Stimulated activated effector memory CD8-positive, alpha-beta T cell treated with anti-CD3 and anti-CD28 coated beads, Interleukin-12 subunit alpha, Interleukin-12 subunit beta, amount 100 ng/mL, for 72 hours (primary cell): ENCODE results near the gene MAS1L.
"Not testable (repeated sequence)": the region's sequence is repeated elsewhere in the genome, so short reads cannot be mapped to it uniquely, and the experiment has no call there.

Experiments used
- ATAC-seq: fragments of 150-1000 bp; cut with Tn5 transposase; 2 replicates; pipeline ENCODE4 v1.10.0; 2021
- DNase-seq, 2 donors: peaks; one replicate each; pipeline ENCODE4 v3.0.0; 2021 to 2022; ENCODE audit warnings: low spot score in 2 of 2
- H3K27ac Mint-ChIP-seq: one replicate; pipeline ENCODE4 v1.8.0; 2022; ENCODE audit warnings: mild to moderate bottlenecking, mixed read lengths
- H3K36me3 Mint-ChIP-seq: one replicate; pipeline ENCODE4 v1.8.0; 2022; ENCODE audit warnings: mild to moderate bottlenecking, mixed read lengths
- H3K4me1 Mint-ChIP-seq: one replicate; pipeline ENCODE4 v1.8.0; 2022; ENCODE audit warnings: mixed read lengths
- H3K4me3 Mint-ChIP-seq: one replicate; pipeline ENCODE4 v1.8.0; 2022; ENCODE audit warnings: mild to moderate bottlenecking, mixed read lengths
- H3K9me3 Mint-ChIP-seq: one replicate; pipeline ENCODE4 v1.8.0; 2022; ENCODE audit warnings: mixed read lengths

MAS1L gene

GRCh38 chr6:29478740-29479139, 9.0 kb downstream of the MAS1L start:
- ATAC-seq, result no peak
- Mint-ChIP-seq H3K27ac (no peak overlapping the region), H3K4me1 (no peaks in the 10 kb centered on the region)

GRCh38 chr6:29477923-29478450, 9.8 kb downstream of the MAS1L start:
- DNase-seq (no peak), ATAC-seq (no peak)
- Mint-ChIP-seq H3K9me3 (no peaks in the 10 kb centered on the region), H3K36me3 (no peaks in the 10 kb centered on the region), H3K4me3 (no peak overlapping the region), H3K4me1 (no peaks in the 10 kb centered on the region), H3K27ac (no peak overlapping the region)

More at GRCh38 chr6:29478740-29479139, 9.0 kb downstream of the MAS1L start:
- H3K4me3 Mint-ChIP-seq, result no peak overlapping the region
- H3K36me3 Mint-ChIP-seq, result no peaks in the 10 kb centered on the region
- DNase-seq, result no peak
- no peaks in the 10 kb centered on the region for H3K9me3 Mint-ChIP-seq

- Mint-ChIP-seq H3K27ac (no peak overlapping the region), H3K4me1 (no peaks in the 10 kb centered on the region), H3K9me3 (no peaks in the 10 kb centered on the region), H3K36me3 (no peaks in the 10 kb centered on the region), H3K4me3 (no peak overlapping the region)
- DNase-seq (no peak), ATAC-seq (no peak)
Observed at GRCh38 chr6:29474996-29475395, 12.8 kb downstream of the MAS1L start.

- Mint-ChIP-seq H3K4me1 (no peaks in the 10 kb centered on the region), H3K4me3 (no peak overlapping the region), H3K36me3 (no peaks in the 10 kb centered on the region), H3K9me3 (no peaks in the 10 kb centered on the region), H3K27ac (no peak overlapping the region)
- DNase-seq (no peak), ATAC-seq (no peak)
Observed at GRCh38 chr6:29466241-29466640, 21.5 kb downstream of the MAS1L start.

GRCh38 chr6:29465801-29466200, 22.0 kb downstream of the MAS1L start:
- ATAC-seq (no peak), DNase-seq (no peak)
- Mint-ChIP-seq H3K4me3 (no peak overlapping the region), H3K4me1 (no peaks in the 10 kb centered on the region), H3K27ac (no peak overlapping the region), H3K36me3 (no peaks in the 10 kb centered on the region), H3K9me3 (no peaks in the 10 kb centered on the region)

GRCh38 chr6:29465279-29465678, 22.5 kb downstream of the MAS1L start:
- no peaks in the 10 kb centered on the region for H3K36me3 Mint-ChIP-seq
- H3K27ac Mint-ChIP-seq, result no peak overlapping the region
- no peaks in the 10 kb centered on the region for H3K9me3 Mint-ChIP-seq
- DNase-seq, result no peak
- no peaks in the 10 kb centered on the region for H3K4me1 Mint-ChIP-seq
- no peak for ATAC-seq
- H3K4me3 Mint-ChIP-seq, result no peak overlapping the region

GRCh38 chr6:29462022-29462421, 25.7 kb downstream of the MAS1L start:
- Mint-ChIP-seq H3K9me3 (no peaks in the 10 kb centered on the region), H3K4me3 (no peak overlapping the region), H3K27ac (no peak overlapping the region), H3K4me1 (no peaks in the 10 kb centered on the region), H3K36me3 (no peaks in the 10 kb centered on the region)
- DNase-seq (no peak), ATAC-seq (no peak)

- Mint-ChIP-seq H3K4me3 (no peak overlapping the region), H3K36me3 (no peaks in the 10 kb centered on the region), H3K27ac (no peak overlapping the region), H3K4me1 (no peaks in the 10 kb centered on the region), H3K9me3 (no peaks in the 10 kb centered on the region)
- ATAC-seq (no peak), DNase-seq (no peak)
Observed at GRCh38 chr6:29461021-29461814, 26.5 kb downstream of the MAS1L start.

GRCh38 chr6:29456971-29457370, 30.8 kb downstream of the MAS1L start, which contains the start of the genes OR11A1 and OR2H1:
Gene OR11A1 (minus strand): TSS chr6:29457071. CDS start chr6:29427641, 29,430 bp downstream.
Gene OR2H1 (plus strand): TSS chr6:29457155. CDS start chr6:29461770, 4,615 bp downstream.
- Mint-ChIP-seq H3K9me3 (no peaks in the 10 kb centered on the region), H3K4me3 (no peak within 1 kb of the TSS), H3K4me1 (no peaks in the 10 kb centered on the region), H3K36me3 (no peaks in the 10 kb centered on the region), H3K27ac (no peak within 1 kb of the TSS)
- ATAC-seq, result no peak
- no peak for DNase-seq

GRCh38 chr6:29451471-29452193, 36.1 kb downstream of the MAS1L start:
- H3K36me3 Mint-ChIP-seq, result no peaks in the 10 kb centered on the region
- no peak for ATAC-seq
- no peak overlapping the region for H3K27ac Mint-ChIP-seq
- H3K4me1 Mint-ChIP-seq, result no peaks in the 10 kb centered on the region
- no peak for DNase-seq
- peaks cover 4% of the 10 kb centered on the region for H3K9me3 Mint-ChIP-seq
- H3K4me3 Mint-ChIP-seq, result no peak overlapping the region

- no peak for DNase-seq
- no peak overlapping the region for H3K27ac Mint-ChIP-seq
- peaks cover 4% of the 10 kb centered on the region for H3K9me3 Mint-ChIP-seq
- no peak for ATAC-seq
- no peaks in the 10 kb centered on the region for H3K4me1 Mint-ChIP-seq
- H3K4me3 Mint-ChIP-seq, result no peak overlapping the region
- no peaks in the 10 kb centered on the region for H3K36me3 Mint-ChIP-seq
Observed at GRCh38 chr6:29447670-29448069, 40.1 kb downstream of the MAS1L start.

- not testable (repeated sequence) for H3K4me1 Mint-ChIP-seq, H3K9me3 Mint-ChIP-seq, H3K27ac Mint-ChIP-seq, H3K4me3 Mint-ChIP-seq, H3K36me3 Mint-ChIP-seq, ATAC-seq, DNase-seq
Observed at GRCh38 chr6:29444031-29444430, 43.7 kb downstream of the MAS1L start.

- H3K9me3 Mint-ChIP-seq, result no peaks in the 10 kb centered on the region
- ATAC-seq (no peak), DNase-seq (no peak)
- no peaks in the 10 kb centered on the region for H3K4me1 Mint-ChIP-seq
- H3K4me3 Mint-ChIP-seq, result no peak overlapping the region
- no peaks in the 10 kb centered on the region for H3K36me3 Mint-ChIP-seq
- H3K27ac Mint-ChIP-seq, result no peak overlapping the region
Observed at GRCh38 chr6:29442719-29443118, 45.0 kb downstream of the MAS1L start.

GRCh38 chr6:29439006-29439405, 48.8 kb downstream of the MAS1L start, which contains the start of gene OR10C1:
Gene OR10C1 (plus strand): TSS chr6:29439306. CDS start chr6:29440016, 710 bp downstream.
- ATAC-seq (no peak), DNase-seq (no peak)
- Mint-ChIP-seq H3K4me1 (no peaks in the 10 kb centered on the region), H3K36me3 (no peaks in the 10 kb centered on the region), H3K9me3 (no peaks in the 10 kb centered on the region), H3K27ac (no peak within 1 kb of the TSS), H3K4me3 (no peak within 1 kb of the TSS)

- H3K27ac Mint-ChIP-seq, H3K36me3 Mint-ChIP-seq, H3K4me3 Mint-ChIP-seq, H3K9me3 Mint-ChIP-seq, ATAC-seq, DNase-seq, H3K4me1 Mint-ChIP-seq: not testable (repeated sequence)
Observed at GRCh38 chr6:29436730-29437129, 51.0 kb downstream of the MAS1L start.
